ENCODE measurements around the gene EIF4G1. TPM values are rescaled to one million over a fixed set of nuclear protein-coding genes. Genes with fewer than 3 reads are reported as not detected.

The EIF4G1 gene
- total RNA-seq, 2 experiments from 2014 or later, result 479 to 556 TPM

- Mint-ChIP-seq H3K4me1 (peaks cover 16% of the 10 kb centered on the region), H3K27ac (no peak overlapping the region), H3K27me3 (peaks cover 3% of the 10 kb centered on the region), H3K9me3 (ENCODE audit: low read depth) (no peaks in the 10 kb centered on the region), H3K36me3 (ENCODE audit: low read depth) (peaks cover 26% of the 10 kb centered on the region), H3K4me3 (no peak overlapping the region)
- ATAC-seq, result peak; percentile 95
- ChIA-PET CTCF (interaction anchor here (0.6 to 6.3 kb wide), 48 partner anchors 8 to 1349 kb away, joined by 3 to 128 read pairs (median 4); partner anchors contain the start of genes ABCC5, CHRD, DVL3 and EPHB3), POLR2A (interaction anchor here (0.7 to 0.8 kb wide), 2 partner anchors 142 to 470 kb away, joined by 3 read pairs; no protein-coding TSS in a partner anchor)
- DNase-seq, result peak; percentile 81
- intact Hi-C loops (cut with DNase I, micrococcal nuclease), result loop anchor here (1.0 to 5.0 kb wide), 4 partner anchors 46 to 170 kb away; no protein-coding TSS in a partner anchor
Measured at GRCh38 chr3:184371570-184372018, 57.2 kb downstream of the EIF4G1 start.

DNA sequence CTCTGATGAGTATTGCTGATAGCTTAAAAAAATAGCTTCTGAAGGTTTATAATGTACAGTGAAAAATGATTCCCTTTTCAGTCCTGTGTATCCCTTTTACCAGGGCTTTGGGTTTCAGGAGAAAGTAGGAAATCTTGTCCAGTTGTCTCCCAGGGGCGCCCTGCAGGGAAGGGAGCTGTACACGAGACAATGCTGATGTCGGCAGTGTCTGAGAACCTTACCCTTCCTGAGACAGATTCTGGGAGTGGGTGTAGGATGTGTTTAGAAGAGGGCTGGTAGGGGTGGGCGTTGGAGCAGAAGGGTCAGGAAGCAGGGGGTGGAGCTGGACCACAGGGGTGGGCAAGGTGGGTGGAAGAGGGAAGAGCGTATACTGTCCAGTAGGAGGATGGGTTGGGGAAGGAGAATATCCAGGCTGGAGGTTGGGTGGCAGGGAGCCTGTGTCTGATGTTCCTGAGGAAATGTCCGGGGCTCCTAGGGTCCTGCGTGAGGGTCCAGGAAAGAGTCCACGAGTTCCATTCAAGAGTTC lies 58.0 kb downstream of the EIF4G1 start:
- intact Hi-C loops (cut with DNase I, micrococcal nuclease), result loop anchor here in 1 of 2 experiments (5.0 kb wide), 1 partner anchor 95 kb away; no protein-coding TSS in a partner anchor
- Mint-ChIP-seq H3K4me1 (peaks cover 11% of the 10 kb centered on the region), H3K4me3 (no peak overlapping the region), H3K9me3 (ENCODE audit: low read depth) (no peaks in the 10 kb centered on the region), H3K36me3 (ENCODE audit: low read depth) (peaks cover 18% of the 10 kb centered on the region), H3K27me3 (peaks cover 5% of the 10 kb centered on the region), H3K27ac (no peak overlapping the region)
- ChIA-PET CTCF (interaction anchor here (0.6 to 6.3 kb wide), 38 partner anchors 8 to 488 kb away, joined by 3 to 128 read pairs (median 5); partner anchors contain the start of genes CHRD, EPHB3 and PARL), POLR2A (no interaction called here)
- ATAC-seq (no peak), DNase-seq (no peak)

GRCh38 chr3:184372911-184373310 lies 58.5 kb downstream of the EIF4G1 start:
- CTCF ChIA-PET, result interaction anchor here (0.6 to 6.3 kb wide), 15 partner anchors 10 to 488 kb away, joined by 3 to 128 read pairs (median 4); partner anchors contain the start of gene PARL
- Mint-ChIP-seq H3K27me3 (peaks cover 11% of the 10 kb centered on the region), H3K9me3 (ENCODE audit: low read depth) (no peaks in the 10 kb centered on the region), H3K27ac (no peak overlapping the region), H3K4me3 (no peak overlapping the region), H3K4me1 (peaks cover 8% of the 10 kb centered on the region), H3K36me3 (ENCODE audit: low read depth) (peaks cover 14% of the 10 kb centered on the region)
- intact Hi-C loops (cut with DNase I, micrococcal nuclease), result loop anchor here in 1 of 2 experiments (5.0 kb wide), 1 partner anchor 94 kb away; no protein-coding TSS in a partner anchor
- DNase-seq, result no peak
- POLR2A ChIA-PET, result no interaction called here
- no peak for ATAC-seq

GRCh38 chr3:184373422-184373821 lies 59.0 kb downstream of the EIF4G1 start:
- CTCF ChIA-PET, result interaction anchor here (0.8 to 6.3 kb wide), 5 partner anchors 18 to 167 kb away, joined by 3 to 128 read pairs (median 7); no protein-coding TSS in a partner anchor
- Mint-ChIP-seq H3K4me3 (no peak overlapping the region), H3K27me3 (peaks cover 15% of the 10 kb centered on the region), H3K4me1 (peaks cover 5% of the 10 kb centered on the region), H3K9me3 (ENCODE audit: low read depth) (no peaks in the 10 kb centered on the region), H3K27ac (no peak overlapping the region), H3K36me3 (ENCODE audit: low read depth) (peaks cover 11% of the 10 kb centered on the region)
- ATAC-seq, result no peak
- DNase-seq, result no peak
- POLR2A ChIA-PET, result no interaction called here
- intact Hi-C loops (cut with DNase I, micrococcal nuclease), result loop anchor here in 1 of 2 experiments (5.0 kb wide), 1 partner anchor 94 kb away; no protein-coding TSS in a partner anchor

GRCh38 chr3:184375747-184376461 lies 61.5 kb downstream of the EIF4G1 start:
- Mint-ChIP-seq H3K27ac (no peak overlapping the region), H3K4me3 (no peak overlapping the region), H3K4me1 (peaks cover 7% of the 10 kb centered on the region), H3K36me3 (ENCODE audit: low read depth) (peaks cover 1% of the 10 kb centered on the region), H3K27me3 (peaks cover 27% of the 10 kb centered on the region), H3K9me3 (ENCODE audit: low read depth) (no peaks in the 10 kb centered on the region)
- ATAC-seq (no peak), DNase-seq (no peak)
- POLR2A ChIA-PET, result no interaction called here
- intact Hi-C loops (cut with DNase I, micrococcal nuclease), result no loop called here
- CTCF ChIA-PET, result interaction anchor here (1.4 to 1.5 kb wide), 2 partner anchors 138 to 166 kb away, joined by 4 to 5 read pairs; no protein-coding TSS in a partner anchor

DNA sequence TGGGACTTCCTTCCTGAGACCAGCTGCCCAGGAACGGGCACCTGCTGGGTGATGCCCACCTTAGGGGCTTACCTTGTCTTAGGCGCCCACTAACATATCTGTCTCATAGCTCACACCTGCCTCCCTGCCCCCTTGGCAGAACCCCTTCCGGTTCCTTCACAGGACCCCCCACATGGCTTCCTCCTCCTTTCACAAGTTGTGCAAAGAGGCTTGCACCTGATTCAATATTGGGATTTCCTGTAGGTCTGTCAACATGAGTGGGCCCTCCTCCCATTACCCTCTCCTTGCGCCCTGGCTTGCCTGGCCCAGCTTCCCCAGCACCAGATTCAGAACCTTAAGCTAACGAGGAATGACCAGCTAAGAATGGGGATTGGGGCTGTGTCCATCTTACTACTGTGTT lies 63.0 kb downstream of the EIF4G1 start:
- CTCF ChIA-PET, result interaction anchor here (0.6 kb wide), 1 partner anchor 164 kb away, joined by 3 read pairs; no protein-coding TSS in a partner anchor
- H3K27me3 Mint-ChIP-seq, result peaks cover 34% of the 10 kb centered on the region
- intact Hi-C loops (cut with DNase I, micrococcal nuclease), result no loop called here

DNA sequence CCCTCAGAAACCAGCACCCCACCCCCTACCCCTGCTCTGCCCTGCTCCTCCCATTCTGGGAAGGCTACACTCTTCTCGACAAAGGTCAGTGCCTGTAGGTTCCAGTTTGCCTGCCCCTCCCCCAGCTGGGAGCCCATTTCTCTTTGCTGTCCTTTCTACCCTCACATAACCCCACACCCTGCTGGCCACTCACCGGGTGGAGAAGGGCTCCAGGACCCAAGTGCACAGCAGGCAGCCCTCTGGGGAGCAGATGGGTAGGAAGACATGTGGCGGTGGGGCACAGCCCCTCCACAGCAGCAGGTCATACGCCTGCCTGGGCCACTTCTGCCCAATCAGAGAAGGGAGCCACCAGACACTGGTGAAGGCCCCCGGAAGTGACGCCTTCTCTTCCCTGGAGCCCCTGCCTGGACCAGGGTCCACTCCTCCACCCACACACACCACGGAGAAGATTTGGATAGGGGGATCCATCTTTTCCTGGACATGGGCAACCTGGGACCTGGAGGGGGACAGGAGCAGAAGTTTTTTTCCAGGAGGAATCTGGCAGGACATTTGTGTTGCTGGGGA lies 63.6 kb downstream of the EIF4G1 start, which contains the start of gene THPO:
Gene THPO, minus strand, starts transcription at position 326 of the 564 bp plus-strand sequence. CDS start 1,948 bp downstream, outside the sequence.
- CTCF ChIA-PET, result interaction anchor here (0.6 kb wide), 1 partner anchor 164 kb away, joined by 3 read pairs; no protein-coding TSS in a partner anchor
- peaks cover 40% of the 10 kb centered on the region for H3K27me3 Mint-ChIP-seq
- POLR2A ChIA-PET, result no interaction called here
- H3K9me3 Mint-ChIP-seq (ENCODE audit: low read depth), result no peaks in the 10 kb centered on the region
- no peaks in the 10 kb centered on the region for H3K36me3 Mint-ChIP-seq (ENCODE audit: low read depth)
- no peak for DNase-seq
- no peak within 1 kb of the TSS for H3K27ac Mint-ChIP-seq
- intact Hi-C loops (cut with DNase I, micrococcal nuclease), result no loop called here
- no peak for ATAC-seq
- peaks cover 6% of the 10 kb centered on the region for H3K4me1 Mint-ChIP-seq
- H3K4me3 Mint-ChIP-seq, result no peak within 1 kb of the TSS

More for the DNA sequence above, 63.0 kb downstream of the EIF4G1 start:
- Mint-ChIP-seq H3K4me1 (peaks cover 6% of the 10 kb centered on the region), H3K9me3 (ENCODE audit: low read depth) (no peaks in the 10 kb centered on the region), H3K4me3 (no peak overlapping the region), H3K27ac (no peak overlapping the region), H3K36me3 (ENCODE audit: low read depth) (no peaks in the 10 kb centered on the region)
- no peak for DNase-seq
- POLR2A ChIA-PET, result no interaction called here
- ATAC-seq, result no peak

DNA sequence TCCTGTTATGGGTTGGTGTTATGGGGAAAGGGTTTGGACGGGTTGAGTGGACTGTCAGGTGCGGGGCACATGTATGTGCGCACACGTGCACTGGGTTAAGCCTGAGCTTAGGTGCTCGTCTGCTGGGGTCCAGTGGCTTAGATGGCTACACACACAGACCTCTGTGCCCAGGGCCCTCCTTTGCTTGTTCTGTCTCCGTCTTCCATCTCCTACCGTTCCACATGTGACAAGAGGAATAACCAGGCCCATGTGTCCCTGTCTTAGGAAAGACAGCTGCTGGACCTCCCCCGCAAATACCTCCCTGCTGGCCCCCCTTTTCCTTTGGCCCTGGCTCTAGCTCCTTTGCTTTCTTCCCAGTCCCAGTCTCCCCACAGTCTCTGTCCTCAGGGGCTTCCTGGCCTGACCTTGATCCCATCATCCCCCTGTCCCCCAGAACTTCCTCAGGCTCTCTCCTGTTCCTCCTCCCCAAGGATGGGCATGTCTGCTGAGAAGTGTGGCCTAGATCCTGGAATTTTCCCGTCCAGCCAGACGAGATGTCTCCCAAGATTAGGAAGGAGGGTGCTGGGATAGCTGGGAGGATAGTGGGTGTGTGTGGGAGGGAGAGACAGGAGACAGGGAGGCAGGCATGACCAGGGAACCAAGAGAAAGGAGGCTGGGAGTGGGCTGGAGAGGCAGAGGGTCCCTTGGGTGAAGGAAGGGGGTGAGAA lies 64.4 kb downstream of the EIF4G1 start:
- intact Hi-C loops (cut with DNase I, micrococcal nuclease), result no loop called here
- peaks cover 45% of the 10 kb centered on the region for H3K27me3 Mint-ChIP-seq
- peaks cover 6% of the 10 kb centered on the region for H3K4me1 Mint-ChIP-seq
- DNase-seq, result no peak
- H3K4me3 Mint-ChIP-seq, result peak overlapping the region; percentile 14
- no peaks in the 10 kb centered on the region for H3K9me3 Mint-ChIP-seq (ENCODE audit: low read depth)
- no peaks in the 10 kb centered on the region for H3K36me3 Mint-ChIP-seq (ENCODE audit: low read depth)
- no peak for ATAC-seq
- H3K27ac Mint-ChIP-seq, result no peak overlapping the region
- POLR2A ChIA-PET, result no interaction called here
- CTCF ChIA-PET, result interaction anchor here (0.5 kb wide), 1 partner anchor 149 kb away, joined by 4 read pairs; no protein-coding TSS in a partner anchor

- Mint-ChIP-seq H3K9me3 (ENCODE audit: low read depth) (no peaks in the 10 kb centered on the region), H3K27ac (no peak within 1 kb of the TSS), H3K4me3 (peak within 1 kb of the TSS; percentile 41), H3K36me3 (ENCODE audit: low read depth) (no peaks in the 10 kb centered on the region), H3K4me1 (peaks cover 6% of the 10 kb centered on the region), H3K27me3 (peaks cover 46% of the 10 kb centered on the region)
- DNase-seq (no peak), ATAC-seq (no peak)
- CTCF ChIA-PET, result interaction anchor here (1.6 kb wide), 1 partner anchor 8 kb away, joined by 5 read pairs; no protein-coding TSS in a partner anchor
- intact Hi-C loops (cut with DNase I, micrococcal nuclease), result no loop called here
- POLR2A ChIA-PET, result no interaction called here
Measured at GRCh38 chr3:184379358-184380184, 65.2 kb downstream of the EIF4G1 start, which contains the start of gene CHRD. TSS of gene CHRD (plus strand) at chr3:184380054. CDS start at chr3:184380319, 265 bp downstream.

DNA sequence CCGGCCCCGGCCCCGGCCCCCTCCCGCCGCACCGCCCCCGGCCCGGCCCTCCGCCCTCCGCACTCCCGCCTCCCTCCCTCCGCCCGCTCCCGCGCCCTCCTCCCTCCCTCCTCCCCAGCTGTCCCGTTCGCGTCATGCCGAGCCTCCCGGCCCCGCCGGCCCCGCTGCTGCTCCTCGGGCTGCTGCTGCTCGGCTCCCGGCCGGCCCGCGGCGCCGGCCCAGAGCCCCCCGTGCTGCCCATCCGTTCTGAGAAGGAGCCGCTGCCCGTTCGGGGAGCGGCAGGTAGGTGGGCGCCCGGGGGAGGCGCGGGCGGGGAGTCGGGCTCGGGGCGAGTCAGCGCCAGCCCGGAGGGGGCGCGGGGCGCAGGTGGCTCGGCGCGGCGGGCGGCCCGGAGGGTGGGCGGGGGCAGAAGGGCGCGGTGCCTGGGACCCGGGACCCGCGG lies 65.8 kb downstream of the EIF4G1 start:
- Mint-ChIP-seq H3K4me3 (no peak overlapping the region), H3K9me3 (ENCODE audit: low read depth) (no peaks in the 10 kb centered on the region), H3K27ac (no peak overlapping the region), H3K4me1 (peaks cover 6% of the 10 kb centered on the region), H3K27me3 (peaks cover 50% of the 10 kb centered on the region), H3K36me3 (ENCODE audit: low read depth) (no peaks in the 10 kb centered on the region)
- ChIA-PET CTCF (interaction anchor here (1.6 kb wide), 1 partner anchor 9 kb away, joined by 5 read pairs; no protein-coding TSS in a partner anchor), POLR2A (no interaction called here)
- DNase-seq (peak; percentile 60), ATAC-seq (peak; percentile 31)
- intact Hi-C loops (cut with DNase I, micrococcal nuclease), result no loop called here

Data from activated CD4-positive, alpha-beta T cell treated with anti-CD3 and anti-CD28 coated beads for 36 hours (primary cell).